ENCODE measurements around the gene VSTM4. TPM values are rescaled to one million over a fixed set of nuclear protein-coding genes. Genes with fewer than 3 reads are reported as not detected.

Gene VSTM4
- total and polyA plus RNA-seq, 2 of the 4 experiments (the other 2 are of a cell fraction): 2.4 to 2.9 TPM

DNA sequence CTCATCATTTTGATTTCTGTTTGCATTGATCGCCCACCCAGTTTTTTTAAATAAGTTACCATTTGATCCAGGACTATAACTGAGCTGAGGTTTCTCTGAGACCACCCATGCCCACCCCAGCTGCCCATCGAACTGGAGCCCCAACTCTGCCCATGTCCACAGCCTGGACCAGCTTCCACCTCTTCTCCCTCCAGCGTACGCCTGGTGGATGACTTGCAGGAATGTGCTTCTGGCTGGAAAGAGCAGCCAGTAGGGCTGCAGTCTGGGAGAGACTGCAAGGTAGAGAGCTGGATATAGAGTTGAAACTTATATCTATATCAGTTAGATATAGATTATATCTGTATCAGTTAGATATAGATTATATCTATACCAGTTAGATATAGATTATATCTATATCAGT lies 149.9 kb downstream of the VSTM4 start:
- peaks cover 15% of the 10 kb centered on the region for H3K27me3 ChIP-seq (ENCODE audit: control insufficient read depth, insufficient read depth, low read length)
- H3K14ac ChIP-seq (replicated peaks; ENCODE audit: low read depth, low read length): no peak overlapping the region
- H2BK120ac ChIP-seq (ENCODE audit: low read depth, low read length): no peak overlapping the region
- ChIA-PET POLR2A (ENCODE audit: unreplicated experiment) (no interaction called here), CTCF (no interaction called here)
- H4K8ac ChIP-seq (ENCODE audit: low read depth in 2 of 2, low read length in 2 of 2): no peak overlapping the region
- no peak overlapping the region for H2AFZ ChIP-seq (replicated peaks; ENCODE audit: low read length, poor library complexity)
- H3K4me2 ChIP-seq (ENCODE audit: low read depth, low read length): no peak overlapping the region
- H3K27ac ChIP-seq (ENCODE audit: insufficient read depth, low read length): no peak overlapping the region
- no peak overlapping the region for H3K4me3 ChIP-seq (ENCODE audit: insufficient read depth, low read depth, low read length)
- no peak overlapping the region for H3K23ac ChIP-seq (ENCODE audit: low read depth, low read length)
- no peak overlapping the region for H3K4ac ChIP-seq (ENCODE audit: low read depth, low read length)
- H3K9me1 ChIP-seq (ENCODE audit: insufficient read depth, low read length): no peaks in the 10 kb centered on the region
- H3K9ac ChIP-seq (ENCODE audit: low read depth, low read length): no peak overlapping the region
- DNase-seq: no peak
- no peak overlapping the region for H4K91ac ChIP-seq (ENCODE audit: insufficient read depth, low read depth, low read length)
- 40% methylated on average over 1 of the region's 4 CpGs; no CpG with 5 or more reads in 1 of the 2 experiments for WGBS, 2 experiments (ENCODE audit: extremely low coverage in 2 of 2, insufficient read length in 1 of 2)
- no TSS peak for BruUV-seq (replicated peaks)
- no peak overlapping the region for H3K56ac ChIP-seq (ENCODE audit: extremely low read depth, insufficient read depth, low read length)
- H3K79me1 ChIP-seq (ENCODE audit: low read depth in 1 of 2, low read length in 2 of 2): no peaks in the 10 kb centered on the region
- no peak overlapping the region for H4K5ac ChIP-seq (ENCODE audit: low read depth, low read length)
- intact Hi-C loops (cut with micrococcal nuclease) (no loop called here), dilution Hi-C loops (cut with HindIII; ENCODE audit: low sequenced_read_pairs, unreplicated experiment) (no loop called here), in situ Hi-C loops (cut with MboI; ENCODE audit: low sequenced_read_pairs) (no loop called here)
- H2AK5ac ChIP-seq (ENCODE audit: low read depth, low read length): no peak overlapping the region
- no peak overlapping the region for H2BK15ac ChIP-seq (ENCODE audit: low read depth, low read length)
- H2AK9ac ChIP-seq (replicated peaks; ENCODE audit: low read depth, low read length, poor library complexity): no peak overlapping the region
- H3K36me3 ChIP-seq (ENCODE audit: control insufficient read depth, insufficient read depth, low read length): no peaks in the 10 kb centered on the region
- no peak for ATAC-seq (ENCODE audit: low read depth)
- H2BK5ac ChIP-seq (ENCODE audit: low read depth, low read length, poor library complexity, severe bottlenecking): no peak overlapping the region
- no peaks in the 10 kb centered on the region for H3K4me1 ChIP-seq (ENCODE audit: control insufficient read depth, insufficient read depth, low read length)
- H2BK20ac ChIP-seq (ENCODE audit: low read depth, low read length): no peak overlapping the region
- TF ChIP-seq CHD1 (IDR thresholded peaks at IDR 0.05; ENCODE audit: low read depth, low read length): no peak
- TF ChIP-seq RCOR1 (IDR thresholded peaks at IDR 0.05; ENCODE audit: insufficient replicate concordance, low read length): no peak
- no peak for TF ChIP-seq MAZ (IDR thresholded peaks at IDR 0.05; ENCODE audit: borderline replicate concordance, low read depth, low read length)
- TF ChIP-seq ELK1 (IDR thresholded peaks at IDR 0.05; ENCODE audit: borderline replicate concordance, low read depth, low read length): no peak
- no peak for TF ChIP-seq BHLHE40 (IDR thresholded peaks at IDR 0.05; ENCODE audit: low read depth, low read length)
- no peaks in the 10 kb centered on the region for H4K20me1 ChIP-seq (ENCODE audit: insufficient read depth, low read length)
- no peak overlapping the region for H3K18ac ChIP-seq (ENCODE audit: low read depth, low read length)
- H3K9me3 ChIP-seq (ENCODE audit: control insufficient read depth, insufficient read depth, low read length): no peaks in the 10 kb centered on the region

Small RNA genes within 50 kb of the gene (microRNA-seq; reads per million reads assigned to microRNA genes)
- 0 reads per million in 2 experiments for gene MIR4294 (ENCODE audit: insufficient read depth in 1 of 2, insufficient read length in 1 of 2, unreplicated experiment in 1 of 2)

Small RNA genes within 50 kb of the gene (small RNA-seq; reads per million reads assigned to genes)
- gene MIR4294: 0 reads per million in 5 experiments

Other genes with a start within 250 kb of the VSTM4 start
- not detected in 2 replicates for gene LRRC18, start 175.7 kb downstream of the VSTM4 start, total RNA-seq (2012; rRNA removed)
- gene LRRC18, start 175.7 kb downstream of the VSTM4 start, polyA plus RNA-seq (2012; rRNA removed): not detected in 2 replicates
- gene FAM170B, start 18.5 kb upstream of the VSTM4 start, total RNA-seq (2012; rRNA removed): not detected in 2 replicates
- gene FAM170B, start 18.5 kb upstream of the VSTM4 start, polyA plus RNA-seq (2012; rRNA removed): not detected in 2 replicates
- not detected in 2 replicates for gene TMEM273, start 72.9 kb upstream of the VSTM4 start, total RNA-seq (2012; rRNA removed)
- not detected in 2 replicates for gene TMEM273, start 72.9 kb upstream of the VSTM4 start, polyA plus RNA-seq (2012; rRNA removed)
- gene C10orf71, start 183.6 kb upstream of the VSTM4 start, total RNA-seq (2012; rRNA removed): not detected in 2 replicates
- not detected in 2 replicates for gene C10orf71, start 183.6 kb upstream of the VSTM4 start, polyA plus RNA-seq (2012; rRNA removed)